AG04449 (cell line): ENCODE measurements around the gene LCP2.

Experiments used
- CTCF ChIA-PET: fragments of 350-600 bp; formaldehyde crosslinking; extraction: SDS; loops from one replicate; lab custom pipeline; 2021; ENCODE audit warnings: antibody characterized with exemption; lab: Yijun Ruan, JAX
- POLR2A ChIA-PET: fragments of 400-600, 350-600 bp; formaldehyde crosslinking; extraction: SDS; loops from one replicate; lab custom pipeline; 2020; ENCODE audit warnings: antibody characterized with exemption, inconsistent platforms; lab: Yijun Ruan, JAX
- DNase-seq: peaks from one replicate; pipeline ENCODE4 v3.0.0-alpha.2; 2010; ENCODE audit warnings: low read depth, low spot score
- H3K4me3 ChIP-seq: 2 replicates; pipeline ENCODE4 v1.5.1; 2011; ENCODE audit warnings: low read depth, mild to moderate bottlenecking, control low read depth, low read length
- CTCF ChIP-seq: IDR thresholded peaks from one replicate; pipeline ENCODE4 v1.5.1; 2011; ENCODE audit warnings: mild to moderate bottlenecking, moderate library complexity, low read length, control low read depth, inconsistent platforms; ENCODE audit not compliant: insufficient read depth; ENCODE audit errors: missing control alignments

LCP2 gene

GRCh38 chr5:170319301-170319700 lies 21.7 kb upstream of the LCP2 start:
- no peak for TF ChIP-seq CTCF
- DNase-seq = no peak
- ChIA-PET POLR2A (no interaction called here), CTCF (no interaction called here)
- no peak overlapping the region for H3K4me3 ChIP-seq

- no peak for DNase-seq
- ChIA-PET POLR2A (no interaction called here), CTCF (no interaction called here)
- no peak overlapping the region for H3K4me3 ChIP-seq
- TF ChIP-seq CTCF = no peak
Measured at GRCh38 chr5:170317499-170317898, 19.9 kb upstream of the LCP2 start.

- no peak for DNase-seq
- POLR2A ChIA-PET = no interaction called here
- no peak overlapping the region for H3K4me3 ChIP-seq
- TF ChIP-seq CTCF = no peak
- CTCF ChIA-PET = no interaction called here
Measured at GRCh38 chr5:170316937-170317336, 19.4 kb upstream of the LCP2 start.

- no peak for DNase-seq
- CTCF ChIA-PET = interaction anchor here (0.9 kb wide), 1 partner anchor 120 kb away, joined by 3 read pairs; no protein-coding TSS in a partner anchor
- TF ChIP-seq CTCF = no peak
- POLR2A ChIA-PET = no interaction called here
- no peak overlapping the region for H3K4me3 ChIP-seq
Measured at GRCh38 chr5:170315154-170315553, 17.6 kb upstream of the LCP2 start.

GRCh38 chr5:170314541-170315095 lies 17.0 kb upstream of the LCP2 start:
- no peak for DNase-seq
- no peak for TF ChIP-seq CTCF
- ChIA-PET CTCF (interaction anchor here (0.9 kb wide), 1 partner anchor 121 kb away, joined by 3 read pairs; no protein-coding TSS in a partner anchor), POLR2A (no interaction called here)
- H3K4me3 ChIP-seq = no peak overlapping the region

GRCh38 chr5:170313816-170314215 lies 16.2 kb upstream of the LCP2 start:
- no peak overlapping the region for H3K4me3 ChIP-seq
- POLR2A ChIA-PET = no interaction called here
- CTCF ChIA-PET = no interaction called here
- TF ChIP-seq CTCF = no peak
- no peak for DNase-seq
